K562 (cell line): ENCODE data around the gene RGS7. TPM values are rescaled to one million over a fixed set of nuclear protein-coding genes. Genes with fewer than 3 reads are reported as not detected.

Experiments
- polyA plus RNA-seq, 8 experiments: library from polyadenylated mRNA; depleted of rRNA in 4 of 8; stranded (reverse) in 5 of 8; unstranded in 3 of 8; fragments of >200 nt; fragmentation: Nextera tagmentation in 2 of 8; fragmentation: Illumina TruSeq in 1 of 8; extraction: Ambion mirVana in 2 of 8; extraction: Trizol in 1 of 8; gene quantifications; 2 replicates each; pipeline versions ENCODE4 v1.2.1 to v1.2.3, GENCODE V29; 2011 to 2014; ENCODE audit warnings: inconsistent platforms in 1 of 8, missing spikeins in 1 of 8
- total RNA-seq, 7 experiments: library from RNA; depleted of rRNA in 6 of 7; stranded (reverse); fragments of >200 nt in 6 of 7; fragmentation: Illumina TruSeq in 2 of 7; extraction: Trizol in 2 of 7; gene quantifications; 2 replicates each; pipeline versions ENCODE4 v1.2.1 to v1.2.3, GENCODE V29; 2011 to 2021; ENCODE audit warnings: low replicate concordance in 1 of 7
- TF ChIP-seq, protein P1 (sequence below): sonication (generic); formaldehyde crosslinking; IDR thresholded peaks from 2 replicates; pipeline ENCODE4 v1.8.1; 2023; ENCODE audit warnings: missing genetic modification reagents, mild to moderate bottlenecking, borderline replicate concordance
- TF ChIP-seq, protein P2 (sequence below): sonication (generic); formaldehyde crosslinking; IDR thresholded peaks from 2 replicates; pipeline ENCODE4 v1.9.0; 2022; ENCODE audit warnings: mild to moderate bottlenecking, missing genetic modification reagents
- TF ChIP-seq, protein P3 (sequence below): sonication (generic); formaldehyde crosslinking; IDR thresholded peaks from 2 replicates; pipeline ENCODE4 v1.8.0; 2022; ENCODE audit warnings: mild to moderate bottlenecking, low read depth, missing genetic modification reagents

Gene RGS7
- total and polyA plus RNA-seq, 9 of the 15 experiments (the other 6 are each of a cell fraction or from before 2014, with no cell fraction given), result not detected

DNA sequence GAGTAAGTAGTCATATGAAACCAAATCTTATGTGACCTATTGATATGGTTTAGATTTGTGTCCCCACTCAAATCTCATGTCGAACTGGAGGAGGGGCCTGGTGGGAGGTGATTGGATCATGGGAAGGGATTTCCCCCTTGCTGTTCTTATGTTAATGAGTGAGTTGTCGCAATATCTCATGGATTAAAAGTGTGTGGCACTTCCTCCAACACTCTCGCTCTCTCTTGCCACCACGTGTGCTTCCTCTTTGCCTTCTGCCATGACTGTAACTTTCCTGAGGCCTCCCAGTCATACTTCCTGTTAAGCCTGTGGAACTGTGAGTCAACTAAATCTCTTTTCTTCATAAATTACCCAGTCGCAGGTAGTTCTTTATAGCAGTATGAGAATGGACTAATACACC lies 241.2 kb downstream of the RGS7 start (continued):
- TF ChIP-seq, protein P1, sequence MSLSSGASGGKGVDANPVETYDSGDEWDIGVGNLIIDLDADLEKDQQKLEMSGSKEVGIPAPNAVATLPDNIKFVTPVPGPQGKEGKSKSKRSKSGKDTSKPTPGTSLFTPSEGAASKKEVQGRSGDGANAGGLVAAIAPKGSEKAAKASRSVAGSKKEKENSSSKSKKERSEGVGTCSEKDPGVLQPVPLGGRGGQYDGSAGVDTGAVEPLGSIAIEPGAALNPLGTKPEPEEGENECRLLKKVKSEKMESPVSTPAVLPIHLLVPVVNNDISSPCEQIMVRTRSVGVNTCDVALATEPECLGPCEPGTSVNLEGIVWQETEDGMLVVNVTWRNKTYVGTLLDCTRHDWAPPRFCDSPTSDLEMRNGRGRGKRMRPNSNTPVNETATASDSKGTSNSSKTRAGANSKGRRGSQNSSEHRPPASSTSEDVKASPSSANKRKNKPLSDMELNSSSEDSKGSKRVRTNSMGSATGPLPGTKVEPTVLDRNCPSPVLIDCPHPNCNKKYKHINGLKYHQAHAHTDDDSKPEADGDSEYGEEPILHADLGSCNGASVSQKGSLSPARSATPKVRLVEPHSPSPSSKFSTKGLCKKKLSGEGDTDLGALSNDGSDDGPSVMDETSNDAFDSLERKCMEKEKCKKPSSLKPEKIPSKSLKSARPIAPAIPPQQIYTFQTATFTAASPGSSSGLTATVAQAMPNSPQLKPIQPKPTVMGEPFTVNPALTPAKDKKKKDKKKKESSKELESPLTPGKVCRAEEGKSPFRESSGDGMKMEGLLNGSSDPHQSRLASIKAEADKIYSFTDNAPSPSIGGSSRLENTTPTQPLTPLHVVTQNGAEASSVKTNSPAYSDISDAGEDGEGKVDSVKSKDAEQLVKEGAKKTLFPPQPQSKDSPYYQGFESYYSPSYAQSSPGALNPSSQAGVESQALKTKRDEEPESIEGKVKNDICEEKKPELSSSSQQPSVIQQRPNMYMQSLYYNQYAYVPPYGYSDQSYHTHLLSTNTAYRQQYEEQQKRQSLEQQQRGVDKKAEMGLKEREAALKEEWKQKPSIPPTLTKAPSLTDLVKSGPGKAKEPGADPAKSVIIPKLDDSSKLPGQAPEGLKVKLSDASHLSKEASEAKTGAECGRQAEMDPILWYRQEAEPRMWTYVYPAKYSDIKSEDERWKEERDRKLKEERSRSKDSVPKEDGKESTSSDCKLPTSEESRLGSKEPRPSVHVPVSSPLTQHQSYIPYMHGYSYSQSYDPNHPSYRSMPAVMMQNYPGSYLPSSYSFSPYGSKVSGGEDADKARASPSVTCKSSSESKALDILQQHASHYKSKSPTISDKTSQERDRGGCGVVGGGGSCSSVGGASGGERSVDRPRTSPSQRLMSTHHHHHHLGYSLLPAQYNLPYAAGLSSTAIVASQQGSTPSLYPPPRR (CRISPR knock-in tag), result no peak
- TF ChIP-seq, protein P2, sequence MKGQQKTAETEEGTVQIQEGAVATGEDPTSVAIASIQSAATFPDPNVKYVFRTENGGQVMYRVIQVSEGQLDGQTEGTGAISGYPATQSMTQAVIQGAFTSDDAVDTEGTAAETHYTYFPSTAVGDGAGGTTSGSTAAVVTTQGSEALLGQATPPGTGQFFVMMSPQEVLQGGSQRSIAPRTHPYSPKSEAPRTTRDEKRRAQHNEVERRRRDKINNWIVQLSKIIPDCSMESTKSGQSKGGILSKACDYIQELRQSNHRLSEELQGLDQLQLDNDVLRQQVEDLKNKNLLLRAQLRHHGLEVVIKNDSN (CRISPR knock-in tag), result no peak
- TF ChIP-seq, protein P3, sequence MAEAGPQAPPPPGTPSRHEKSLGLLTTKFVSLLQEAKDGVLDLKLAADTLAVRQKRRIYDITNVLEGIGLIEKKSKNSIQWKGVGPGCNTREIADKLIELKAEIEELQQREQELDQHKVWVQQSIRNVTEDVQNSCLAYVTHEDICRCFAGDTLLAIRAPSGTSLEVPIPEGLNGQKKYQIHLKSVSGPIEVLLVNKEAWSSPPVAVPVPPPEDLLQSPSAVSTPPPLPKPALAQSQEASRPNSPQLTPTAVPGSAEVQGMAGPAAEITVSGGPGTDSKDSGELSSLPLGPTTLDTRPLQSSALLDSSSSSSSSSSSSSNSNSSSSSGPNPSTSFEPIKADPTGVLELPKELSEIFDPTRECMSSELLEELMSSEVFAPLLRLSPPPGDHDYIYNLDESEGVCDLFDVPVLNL (CRISPR knock-in tag), result no peak
